H9 (cell line): ENCODE measurements around the gene TMEM164. TPM values are rescaled to one million over a fixed set of nuclear protein-coding genes. Genes with fewer than 3 reads are reported as not detected.

Experiments
- DNase-seq: peaks from one replicate; pipeline ENCODE4 v3.0.0-alpha.2; 2017
- H2AFZ ChIP-seq: one replicate; pipeline ENCODE4 v1.6.1; 2013; ENCODE audit warnings: mild to moderate bottlenecking, low read length, control low read depth, moderate library complexity
- H2AK5ac ChIP-seq: 2 replicates; pipeline ENCODE4 v1.6.1; 2013; ENCODE audit warnings: low read length, control low read depth, mixed read lengths; ENCODE audit not compliant: insufficient read length
- H2BK120ac ChIP-seq: one replicate; pipeline ENCODE4 v1.6.1; 2013; ENCODE audit warnings: low read depth, mild to moderate bottlenecking, low read length, control low read depth, inconsistent platforms; ENCODE audit not compliant: poor library complexity, severe bottlenecking
- H2BK12ac ChIP-seq: 2 replicates; pipeline ENCODE4 v1.6.1; 2013; ENCODE audit warnings: low read length, control low read depth, mixed read lengths, low read depth; ENCODE audit not compliant: insufficient read length
- H2BK15ac ChIP-seq: 2 replicates; pipeline ENCODE4 v1.6.1; 2013; ENCODE audit warnings: low read depth, low read length, control low read depth
- H2BK20ac ChIP-seq: one replicate; pipeline ENCODE4 v1.6.1; 2013; ENCODE audit warnings: low read depth, mild to moderate bottlenecking, low read length, control low read depth, inconsistent platforms; ENCODE audit not compliant: poor library complexity, severe bottlenecking
- H2BK5ac ChIP-seq: 2 replicates; pipeline ENCODE4 v1.6.1; 2013; ENCODE audit warnings: low read length, control low read depth, mixed read lengths; ENCODE audit not compliant: insufficient read length
- H3K14ac ChIP-seq: 2 replicates; pipeline ENCODE4 v1.6.1; 2013; ENCODE audit warnings: low read length, control low read depth; ENCODE audit not compliant: insufficient read depth
- H3K18ac ChIP-seq: 2 replicates; pipeline ENCODE4 v1.6.1; 2013; ENCODE audit warnings: low read depth, mild to moderate bottlenecking, mixed read lengths, low read length, control low read depth; ENCODE audit not compliant: insufficient read length
- H3K23ac ChIP-seq: 2 replicates; pipeline ENCODE4 v1.6.1; 2013; ENCODE audit warnings: low read length, control low read depth, mixed read lengths, low read depth; ENCODE audit not compliant: insufficient read length
- H3K23me2 ChIP-seq: 2 replicates; pipeline ENCODE4 v1.6.1; 2013; ENCODE audit warnings: low read depth, mild to moderate bottlenecking, mixed read lengths, low read length, control low read depth; ENCODE audit not compliant: insufficient read length, poor library complexity, severe bottlenecking
- H3K27ac ChIP-seq: 2 replicates; pipeline ENCODE4 v1.5.1; 2013; ENCODE audit warnings: low read length, control low read depth, mixed read lengths, low read depth; ENCODE audit not compliant: insufficient read length
- H3K27me3 ChIP-seq: 2 replicates; pipeline ENCODE4 v1.6.1; 2013; ENCODE audit warnings: low read length, control low read depth, inconsistent platforms; ENCODE audit not compliant: insufficient read depth
- H3K4ac ChIP-seq: 2 replicates; pipeline ENCODE4 v1.6.1; 2013; ENCODE audit warnings: low read depth, mild to moderate bottlenecking, control low read depth, inconsistent platforms, low read length, moderate library complexity
- H3K4me1 ChIP-seq: 2 replicates; pipeline ENCODE4 v1.6.1; 2013; ENCODE audit warnings: low read length, control low read depth, inconsistent platforms; ENCODE audit not compliant: insufficient read depth
- H3K4me2 ChIP-seq: 2 replicates; pipeline ENCODE4 v1.6.1; 2013; ENCODE audit warnings: low read length, control low read depth, mixed read lengths; ENCODE audit not compliant: insufficient read length, insufficient read depth
- H3K56ac ChIP-seq: 2 replicates; pipeline ENCODE4 v1.6.1; 2013; ENCODE audit warnings: low read depth, mild to moderate bottlenecking, mixed read lengths, low read length, control low read depth; ENCODE audit not compliant: insufficient read length
- H3K79me1 ChIP-seq: 2 replicates; pipeline ENCODE4 v1.6.1; 2013; ENCODE audit warnings: low read depth, mild to moderate bottlenecking, moderate library complexity, low read length, control low read depth, inconsistent platforms; ENCODE audit not compliant: insufficient read depth, poor library complexity, severe bottlenecking
- H3K79me2 ChIP-seq: 2 replicates; pipeline ENCODE4 v1.6.1; 2013; ENCODE audit warnings: low read length, control low read depth, inconsistent platforms; ENCODE audit not compliant: insufficient read depth
- H3K9ac ChIP-seq: 2 replicates; pipeline ENCODE4 v1.6.1; 2013; ENCODE audit warnings: low read length, control low read depth, mixed read lengths; ENCODE audit not compliant: insufficient read length; ENCODE audit errors: extremely low read depth
- H3K9me3 ChIP-seq: one replicate; pipeline ENCODE4 v1.6.1; 2013; ENCODE audit warnings: low read depth, low read length, inconsistent platforms; ENCODE audit not compliant: control insufficient read depth
- H3T11ph ChIP-seq: one replicate; pipeline ENCODE4 v1.6.1; 2013; ENCODE audit warnings: mild to moderate bottlenecking, low read length, control low read depth, inconsistent platforms
- H4K20me1 ChIP-seq: one replicate; pipeline ENCODE4 v1.6.1; 2013; ENCODE audit not compliant: control insufficient read depth, insufficient read length, insufficient read depth
- H4K5ac ChIP-seq: 2 replicates; pipeline ENCODE4 v1.6.1; 2013; ENCODE audit warnings: low read depth, mild to moderate bottlenecking, mixed read lengths, low read length, control low read depth; ENCODE audit not compliant: insufficient read length
- H4K8ac ChIP-seq: replicated peaks from 2 replicates; pipeline ENCODE4 v1.6.1; 2013; ENCODE audit warnings: low read length, control low read depth, mixed read lengths, low read depth; ENCODE audit not compliant: insufficient read length
- H4K91ac ChIP-seq: 2 replicates; pipeline ENCODE4 v1.6.1; 2013; ENCODE audit warnings: low read depth, mild to moderate bottlenecking, moderate library complexity, mixed read lengths, low read length, control low read depth; ENCODE audit not compliant: insufficient read length
- H3K27ac Mint-ChIP-seq, 3 experiments: 2 replicates in 2 of 3; 3 replicates in 1 of 3; pipeline ENCODE4 v1.8.0; 2020 to 2021; ENCODE audit warnings: mixed read lengths in 3 of 3, mild to moderate bottlenecking in 1 of 3, moderate library complexity in 1 of 3
- H3K27me3 Mint-ChIP-seq: 2 replicates; pipeline ENCODE4 v1.8.0; 2021; ENCODE audit warnings: low read depth, mild to moderate bottlenecking, moderate library complexity, mixed read lengths
- H3K36me3 Mint-ChIP-seq, 3 experiments: 2 replicates in 2 of 3; 3 replicates in 1 of 3; pipeline ENCODE4 v1.8.0; 2020 to 2021; ENCODE audit warnings: low read depth in 3 of 3, mixed read lengths in 3 of 3; ENCODE audit not compliant: insufficient read depth in 1 of 3
- H3K4me1 Mint-ChIP-seq, 2 experiments: 2 replicates each; pipeline ENCODE4 v1.8.0; 2020; ENCODE audit warnings: mixed read lengths in 2 of 2
- H3K4me3 Mint-ChIP-seq, 2 experiments: 2 replicates in 1 of 2; 3 replicates in 1 of 2; pipeline ENCODE4 v1.8.0; 2020 to 2021; ENCODE audit warnings: mild to moderate bottlenecking in 2 of 2, mixed read lengths in 2 of 2, moderate library complexity in 1 of 2
- H3K9me3 Mint-ChIP-seq, 2 experiments: 2 replicates in 1 of 2; 3 replicates in 1 of 2; pipeline ENCODE4 v1.8.0; 2020; ENCODE audit warnings: mild to moderate bottlenecking in 2 of 2, mixed read lengths in 2 of 2, moderate library complexity in 1 of 2
- WGBS: extraction: QIAGEN DNeasy Blood & Tissue Kit; methylation state at CpG from one replicate; pipeline ENCODE4 v1.1.7; 2013; ENCODE audit warnings: missing lambda C conversion rate, low lambda C conversion rate, mixed read lengths; ENCODE audit not compliant: insufficient read length; ENCODE audit errors: extremely low coverage; 5-methylcytosine and 5-hydroxymethylcytosine counted together
- total RNA-seq: library from RNA; stranded (reverse); gene quantifications from 2 replicates; pipeline ENCODE4 v1.2.1, GENCODE V29; 2021
- TF ChIP-seq, protein P1 (sequence below): fragments of 200-600 bp; sonication (generic); conservative IDR thresholded peaks from 3 replicates; pipeline ENCODE4 v1.8.0; 2021; ENCODE audit warnings: antibody characterized with exemption, mild to moderate bottlenecking

TMEM164 gene
- total RNA-seq, 1 experiment from 2014 or later: 30.4 TPM

DNA sequence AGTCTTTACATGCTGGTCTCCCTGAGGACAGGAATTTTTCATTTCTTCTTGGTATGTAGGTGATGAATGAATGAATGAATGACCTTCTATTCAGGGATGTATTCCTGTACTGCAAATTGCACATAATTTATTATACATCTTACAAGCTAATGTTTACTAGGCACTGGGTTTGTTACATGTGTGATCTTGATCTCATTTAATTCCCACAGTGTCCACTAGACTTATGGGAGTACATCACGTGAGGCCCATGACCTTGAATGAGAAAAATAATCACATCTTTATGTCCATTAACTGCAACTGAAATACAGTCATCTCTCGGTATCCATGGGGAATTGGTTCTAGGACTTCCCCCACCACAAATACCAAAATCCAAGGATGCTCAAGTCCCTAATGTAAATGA, 150.3 kb downstream of the TMEM164 start:
- no peak overlapping the region for H3K23ac ChIP-seq
- no peaks in the 10 kb centered on the region for H3K79me2 ChIP-seq
- H3K14ac ChIP-seq: no peak overlapping the region
- no peak overlapping the region for H3K27ac ChIP-seq
- Mint-ChIP-seq H3K9me3 (no peaks in the 10 kb centered on the region), H3K27me3 (no peaks in the 10 kb centered on the region), H3K27ac (no peak overlapping the region), H3K4me1 (no peaks in the 10 kb centered on the region), H3K4me3 (no peak overlapping the region), H3K36me3 (peaks cover 0 to 2% (median 0%) of the 10 kb centered on the region in 3 experiments; a peak in 1 of 7 replicates)
- H3T11ph ChIP-seq: no peak overlapping the region
- no peak overlapping the region for H3K9ac ChIP-seq
- no peak overlapping the region for H2BK12ac ChIP-seq
- no peaks in the 10 kb centered on the region for H3K9me3 ChIP-seq
- no CpG with 5 or more reads among the region's 2 CpGs for WGBS
- H3K23me2 ChIP-seq: no peaks in the 10 kb centered on the region
- no peak overlapping the region for H2AFZ ChIP-seq
- no peak overlapping the region for H2BK20ac ChIP-seq
- no peak overlapping the region for H2AK5ac ChIP-seq
- no peak overlapping the region for H2BK15ac ChIP-seq
- H3K18ac ChIP-seq: no peak overlapping the region
- no peaks in the 10 kb centered on the region for H4K20me1 ChIP-seq
- H3K4me1 ChIP-seq: no peaks in the 10 kb centered on the region
- no peak overlapping the region for H3K4ac ChIP-seq
- no peaks in the 10 kb centered on the region for H3K27me3 ChIP-seq
- no peak overlapping the region for H4K5ac ChIP-seq
- H3K56ac ChIP-seq: no peak overlapping the region
- H2BK5ac ChIP-seq: no peak overlapping the region
- no peak overlapping the region for H4K8ac ChIP-seq
- H3K4me2 ChIP-seq: no peak overlapping the region
- TF ChIP-seq, protein P1, sequence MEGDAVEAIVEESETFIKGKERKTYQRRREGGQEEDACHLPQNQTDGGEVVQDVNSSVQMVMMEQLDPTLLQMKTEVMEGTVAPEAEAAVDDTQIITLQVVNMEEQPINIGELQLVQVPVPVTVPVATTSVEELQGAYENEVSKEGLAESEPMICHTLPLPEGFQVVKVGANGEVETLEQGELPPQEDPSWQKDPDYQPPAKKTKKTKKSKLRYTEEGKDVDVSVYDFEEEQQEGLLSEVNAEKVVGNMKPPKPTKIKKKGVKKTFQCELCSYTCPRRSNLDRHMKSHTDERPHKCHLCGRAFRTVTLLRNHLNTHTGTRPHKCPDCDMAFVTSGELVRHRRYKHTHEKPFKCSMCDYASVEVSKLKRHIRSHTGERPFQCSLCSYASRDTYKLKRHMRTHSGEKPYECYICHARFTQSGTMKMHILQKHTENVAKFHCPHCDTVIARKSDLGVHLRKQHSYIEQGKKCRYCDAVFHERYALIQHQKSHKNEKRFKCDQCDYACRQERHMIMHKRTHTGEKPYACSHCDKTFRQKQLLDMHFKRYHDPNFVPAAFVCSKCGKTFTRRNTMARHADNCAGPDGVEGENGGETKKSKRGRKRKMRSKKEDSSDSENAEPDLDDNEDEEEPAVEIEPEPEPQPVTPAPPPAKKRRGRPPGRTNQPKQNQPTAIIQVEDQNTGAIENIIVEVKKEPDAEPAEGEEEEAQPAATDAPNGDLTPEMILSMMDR: no peak
- no peak for DNase-seq
- no peak overlapping the region for H4K91ac ChIP-seq
- no peak overlapping the region for H2BK120ac ChIP-seq
- no peaks in the 10 kb centered on the region for H3K79me1 ChIP-seq
